Endothelial cell of umbilical vein (primary cell): ENCODE data around the gene KRT12. TPM values are rescaled to one million over a fixed set of nuclear protein-coding genes. Genes with fewer than 3 reads are reported as not detected.

ENCODE experiments used
- BruUV-seq: library from RNA; stranded (reverse); fragments of 400-500 nt; replicated peaks from 2 replicates; lab custom pipeline; 2021; lab: Mats Ljungman, UMichigan
- CTCF ChIA-PET: fragments of 300-600, 350-600 bp; sonication (Branson Sonifier 250); formaldehyde crosslinking; loops from one replicate; lab custom pipeline; 2021; ENCODE audit warnings: antibody characterized with exemption, inconsistent platforms; lab: Charles Lee
- POLR2A ChIA-PET: fragments of 300-600, 350-600 bp; sonication (Branson Sonifier 250); formaldehyde crosslinking; loops from one replicate; lab custom pipeline; 2021; ENCODE audit warnings: antibody characterized with exemption, inconsistent platforms; lab: Charles Lee
- DNase-seq: peaks from one replicate; pipeline ENCODE4 v3.0.0-alpha.2; 2011; ENCODE audit warnings: low read depth, low spot score
- FAIRE-seq: peaks from 2 replicates; lab custom pipeline; 2011; peaks lifted over from hg19 to GRCh38; lab: Jason Lieb, UNC
- H2AFZ ChIP-seq: 2 replicates; pipeline ENCODE4 v1.6.0; 2012; ENCODE audit warnings: low read depth, low read length, control low read depth, inconsistent platforms
- H3K27ac ChIP-seq: 2 replicates; pipeline ENCODE4 v1.5.1; 2011; ENCODE audit warnings: low read depth, mild to moderate bottlenecking, control low read depth, low read length, moderate library complexity; ENCODE audit not compliant: insufficient read depth
- H3K27me3 ChIP-seq, 2 experiments: 2 replicates each; pipeline versions ENCODE4 v1.6.0 to v1.6.1; 2011; ENCODE audit warnings: low read length in 2 of 2, mixed read lengths in 1 of 2; ENCODE audit not compliant: control insufficient read depth in 2 of 2, insufficient read depth in 2 of 2
- H3K36me3 ChIP-seq, 2 experiments: 2 replicates in 1 of 2; 3 replicates in 1 of 2; pipeline ENCODE4 v1.5.1; 2011; ENCODE audit warnings: low read length in 2 of 2, mild to moderate bottlenecking in 1 of 2, moderate library complexity in 1 of 2; ENCODE audit not compliant: control insufficient read depth in 2 of 2, insufficient read depth in 2 of 2; ENCODE audit errors: extremely low read depth in 1 of 2
- H3K4me1 ChIP-seq: 3 replicates; pipeline ENCODE4 v1.5.1; 2011; ENCODE audit warnings: mild to moderate bottlenecking, low read length; ENCODE audit not compliant: control insufficient read depth, insufficient read depth; ENCODE audit errors: extremely low read depth
- H3K4me2 ChIP-seq: 2 replicates; pipeline ENCODE4 v1.6.1; 2011; ENCODE audit warnings: low read length, control low read depth, mixed read lengths; ENCODE audit not compliant: insufficient read depth
- H3K4me3 ChIP-seq, 3 experiments: fragments of 200-600 bp in 1 of 3; sonication (generic), shearing (Covaris generic) in 1 of 3; replicated peaks in 1 of 3; 2 replicates each; pipeline ENCODE4 v1.5.1; 2011 to 2016; ENCODE audit warnings: control low read depth in 3 of 3, low read length in 3 of 3, mild to moderate bottlenecking in 2 of 3, inconsistent platforms in 1 of 3, low read depth in 1 of 3, moderate library complexity in 1 of 3; ENCODE audit not compliant: insufficient read depth in 1 of 3
- H3K79me2 ChIP-seq: 2 replicates; pipeline ENCODE4 v1.6.0; 2012; ENCODE audit warnings: low read length, inconsistent platforms; ENCODE audit not compliant: control insufficient read depth, insufficient read depth
- H3K9ac ChIP-seq: replicated peaks from 2 replicates; pipeline ENCODE3; 2011; ENCODE audit warnings: low read length, control low read depth; ENCODE audit not compliant: insufficient read depth; ENCODE audit errors: extremely low read depth
- H3K9me1 ChIP-seq: replicated peaks from 3 replicates; pipeline ENCODE4 v1.6.0; 2011; ENCODE audit warnings: mild to moderate bottlenecking, low read length; ENCODE audit not compliant: control insufficient read depth, insufficient read depth; ENCODE audit errors: extremely low read depth
- H3K9me3 ChIP-seq: replicated peaks from 2 replicates; pipeline ENCODE4 v1.5.1; 2012; ENCODE audit warnings: low read length, inconsistent platforms; ENCODE audit not compliant: control insufficient read depth, insufficient read depth
- H4K20me1 ChIP-seq: replicated peaks from 2 replicates; pipeline ENCODE3; 2011; ENCODE audit warnings: mild to moderate bottlenecking, low read length; ENCODE audit not compliant: control insufficient read depth, insufficient read depth; ENCODE audit errors: extremely low read depth
- CTCF ChIP-seq, 2 donors: IDR thresholded peaks; 1 replicate in 1 of 2; 2 replicates in 1 of 2; pipeline ENCODE4 v1.5.1; 2011; ENCODE audit warnings: low read length in 2 of 2, mild to moderate bottlenecking in 2 of 2, moderate library complexity in 2 of 2, control low read depth in 1 of 2, inconsistent platforms in 1 of 2, low read depth in 1 of 2; ENCODE audit not compliant: insufficient read depth in 1 of 2; ENCODE audit errors: extremely low read depth in 1 of 2
- EZH2 ChIP-seq: IDR thresholded peaks from 2 replicates; pipeline ENCODE4 v1.6.1; 2012; ENCODE audit warnings: borderline replicate concordance, low read depth, mild to moderate bottlenecking, moderate library complexity, low read length, inconsistent platforms; ENCODE audit not compliant: severe bottlenecking
- FOS ChIP-seq: IDR thresholded peaks from 2 replicates; pipeline ENCODE4 v1.6.1; 2011; ENCODE audit warnings: mild to moderate bottlenecking, low read length, moderate library complexity, borderline replicate concordance; ENCODE audit not compliant: insufficient read depth
- GATA2 ChIP-seq: IDR thresholded peaks from 2 replicates; pipeline ENCODE4 v1.7.0; 2011; ENCODE audit warnings: low read depth, mild to moderate bottlenecking, moderate library complexity, mixed read lengths, low read length; ENCODE audit not compliant: insufficient read length, insufficient read depth
- JUN ChIP-seq: IDR thresholded peaks from 2 replicates; pipeline ENCODE4 v1.6.1; 2011; ENCODE audit warnings: borderline replicate concordance, low read depth; ENCODE audit not compliant: insufficient read length, insufficient read depth
- MAX ChIP-seq: IDR thresholded peaks from 2 replicates; pipeline ENCODE4 v1.6.1; 2011; ENCODE audit not compliant: insufficient read depth, insufficient read length
- MYC ChIP-seq: IDR thresholded peaks from one replicate; pipeline ENCODE4 v1.6.1; 2011; ENCODE audit warnings: mild to moderate bottlenecking, low read depth, low read length
- POLR2A ChIP-seq: IDR thresholded peaks from 2 replicates; pipeline ENCODE4 v1.6.1; 2012; ENCODE audit warnings: low read depth, mild to moderate bottlenecking, control low read depth, low read length
- POLR2AphosphoS5 ChIP-seq: IDR thresholded peaks from 2 replicates; pipeline ENCODE4 v1.6.1; 2012; ENCODE audit warnings: low read depth, mild to moderate bottlenecking, control low read depth, low read length, moderate library complexity; ENCODE audit not compliant: insufficient read depth
- dilution Hi-C: fragments of 300-500 bp; cut with MboI; formaldehyde crosslinking; loops from one replicate; pipeline ENCODE4 v1.15.0; 2019; ENCODE audit warnings: low sequenced_read_pairs; ENCODE audit not compliant: extremely low pct_ligation_motif_present
- intact Hi-C: fragments of 100-400 bp; cut with micrococcal nuclease; formaldehyde crosslinking; loops from one replicate; pipeline ENCODE4 v1.10.0; 2022
- polyA plus RNA-seq, 4 experiments: library from polyadenylated mRNA; depleted of rRNA in 3 of 4; stranded (reverse) in 3 of 4; unstranded in 1 of 4; fragments of >200 nt; gene quantifications; 2 replicates each; pipeline versions ENCODE4 v1.2.1 to v1.2.3, GENCODE V29; 2011 to 2012; ENCODE audit warnings: missing spikeins in 1 of 4
- total RNA-seq: library from RNA; stranded (reverse); gene quantifications from 2 replicates; pipeline ENCODE4 v1.2.3, GENCODE V29; 2021

The KRT12 gene
- total and polyA plus RNA-seq, 2 donors (not counting 3 experiments of a cell fraction or from before 2014, with no cell fraction given): not detected

- Histone ChIP-seq H3K27ac (no peak overlapping the region), H3K27me3 (peaks cover 6 to 24% of the 10 kb centered on the region in 2 experiments), H3K4me1 (no peaks in the 10 kb centered on the region), H3K9ac (no peak overlapping the region), H3K9me1 (no peaks in the 10 kb centered on the region), H2AFZ (no peak overlapping the region), H3K9me3 (no peaks in the 10 kb centered on the region), H4K20me1 (no peaks in the 10 kb centered on the region), H3K79me2 (no peaks in the 10 kb centered on the region), H3K4me3 (no peak overlapping the region), H3K36me3 (no peaks in the 10 kb centered on the region), H3K4me2 (no peak overlapping the region)
- CTCF ChIA-PET: interaction anchor here (1.4 kb wide), 2 partner anchors 21 to 760 kb away, joined by 4 to 10 read pairs; no protein-coding TSS in a partner anchor
- DNase-seq (no peak), FAIRE-seq (no peak)
- POLR2A ChIA-PET: no interaction called here
- intact Hi-C loops: no loop called here
- no TSS peak for BruUV-seq
- dilution Hi-C loops: no loop called here
- TF ChIP-seq POLR2AphosphoS5 (no peak), JUN (no peak), GATA2 (no peak), FOS (no peak), EZH2 (no peak), CTCF (IDR thresholded peaks at IDR 0.05; ENCODE audit: extremely low read depth in 1 of 2, insufficient read depth in 1 of 2, low read depth in 1 of 2, low read length in 2 of 2) (no peak), POLR2A (no peak), MYC (no peak), MAX (no peak)
Observed at GRCh38 chr17:40888196-40888720, 21.2 kb upstream of the KRT12 start.
